GM18867 (cell line): ENCODE measurements around the gene ZCCHC17.

Source experiments
- ATAC-seq: cut with Tn5 transposase; IDR thresholded peaks from one replicate; pipeline ENCODE4 v1.9.1; 2021; ENCODE audit warnings: mild to moderate bottlenecking, moderate library complexity; ENCODE audit not compliant: unreplicated experiment

ZCCHC17 gene

GRCh38 chr1:31302709-31303441 is 6.0 kb downstream of the ZCCHC17 start:
- ATAC-seq: no peak

- no peak for ATAC-seq
Measured at GRCh38 chr1:31306278-31306677, 9.4 kb downstream of the ZCCHC17 start.

DNA sequence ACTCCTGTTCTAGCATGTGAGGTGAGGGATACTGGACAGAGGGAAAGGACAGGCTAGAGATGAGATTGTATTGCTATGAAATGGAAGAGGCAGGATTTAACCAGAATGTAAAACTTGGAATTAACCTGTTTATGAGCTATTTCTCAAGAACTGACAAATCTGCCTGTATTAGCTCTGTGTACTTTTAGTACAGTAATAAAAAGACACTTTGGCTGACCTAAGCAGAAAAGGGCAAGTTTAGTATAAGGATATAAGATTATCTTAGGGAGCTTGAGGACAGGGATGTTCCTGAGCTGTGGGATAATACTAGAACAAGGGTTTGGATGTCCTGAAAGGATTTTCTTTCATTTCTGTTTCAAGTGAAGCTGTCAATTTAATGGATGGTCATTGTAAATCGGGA is 11.2 kb downstream of the ZCCHC17 start:
- no peak for ATAC-seq

GRCh38 chr1:31310198-31310597 is 13.4 kb downstream of the ZCCHC17 start:
- no peak for ATAC-seq

GRCh38 chr1:31315902-31316301 is 19.1 kb downstream of the ZCCHC17 start:
- ATAC-seq: no peak

GRCh38 chr1:31318146-31318545 is 21.3 kb downstream of the ZCCHC17 start:
- no peak for ATAC-seq

GRCh38 chr1:31324093-31324492 is 27.3 kb downstream of the ZCCHC17 start:
- no peak for ATAC-seq

DNA sequence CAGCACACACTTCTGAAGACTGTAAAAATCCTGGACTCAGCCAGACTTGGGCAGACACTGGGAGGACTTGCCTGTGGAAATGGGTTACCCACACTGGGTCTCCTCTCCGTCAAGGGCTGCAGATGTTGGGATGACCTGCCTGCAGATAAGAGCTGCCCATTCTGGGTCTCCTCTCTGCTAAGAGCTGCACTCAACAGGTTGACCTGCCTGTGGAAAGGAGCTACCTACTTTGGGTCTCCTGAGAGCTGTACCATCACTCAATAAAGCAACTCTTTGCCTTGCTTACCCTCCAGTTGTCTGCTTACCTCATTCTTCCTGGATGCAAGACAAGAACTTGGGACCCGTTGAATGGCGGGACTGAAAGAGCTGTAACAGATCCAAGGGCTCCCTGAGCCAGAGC is 28.2 kb downstream of the ZCCHC17 start:
- ATAC-seq: no peak

DNA sequence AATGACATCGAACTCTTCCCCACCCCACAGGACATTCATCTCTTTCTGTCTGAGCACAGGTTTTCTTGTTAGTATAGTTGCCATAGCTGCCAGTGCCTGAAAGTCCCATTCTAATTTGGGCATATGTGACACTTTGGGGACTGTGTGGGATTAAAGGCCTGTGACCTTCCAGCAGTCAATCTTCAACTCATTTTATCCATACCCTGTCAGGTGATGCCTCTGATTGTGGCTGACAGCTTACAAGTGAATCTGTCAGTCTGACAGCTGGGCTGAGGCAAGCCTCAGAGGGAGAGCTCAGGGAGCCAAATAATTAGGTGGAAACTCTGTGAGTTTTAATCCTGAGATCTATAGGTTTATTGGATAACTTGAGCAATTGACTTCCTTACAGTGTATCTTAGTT is 29.6 kb downstream of the ZCCHC17 start:
- no peak for ATAC-seq

GRCh38 chr1:31327381-31327780 is 30.5 kb downstream of the ZCCHC17 start:
- ATAC-seq: no peak

- no peak for ATAC-seq
Measured at GRCh38 chr1:31335007-31335406, 38.2 kb downstream of the ZCCHC17 start.

DNA sequence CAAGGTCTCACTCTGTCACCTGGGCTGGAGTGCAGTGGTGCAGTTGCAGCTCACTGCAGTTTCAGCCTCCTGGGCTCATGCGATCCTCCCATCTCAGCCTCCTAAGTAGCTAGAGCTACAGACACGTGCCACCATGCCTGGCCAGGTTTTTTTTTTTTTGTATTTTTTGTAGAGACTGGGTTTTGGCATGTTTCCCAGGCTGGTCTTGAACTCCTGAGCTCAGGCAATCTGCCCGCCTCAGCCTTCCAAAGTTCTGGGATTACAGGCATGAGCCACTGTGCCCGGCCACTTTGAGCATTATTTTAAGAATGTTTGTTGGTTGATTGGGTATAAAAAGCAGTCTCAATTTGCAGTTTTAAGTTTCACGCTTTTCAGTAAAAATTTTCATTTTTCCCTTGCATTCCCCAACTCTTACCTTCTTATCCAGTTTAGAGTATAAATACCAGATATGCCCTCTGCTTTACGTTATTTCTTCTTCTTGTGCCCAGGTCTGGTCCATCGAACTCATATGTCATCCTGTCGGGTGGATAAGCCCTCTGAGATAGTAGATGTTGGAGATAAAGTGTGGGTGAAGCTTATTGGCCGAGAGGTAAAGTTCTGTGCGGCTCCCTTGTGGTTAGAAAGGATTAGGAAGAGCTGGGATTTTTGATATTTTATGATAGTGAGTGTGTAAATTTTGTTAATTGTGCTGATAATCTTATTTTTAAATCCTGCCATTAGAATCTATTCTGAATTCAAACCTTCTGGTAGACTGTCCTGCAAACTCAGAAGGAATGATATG is 40.0 kb downstream of the ZCCHC17 start:
- ATAC-seq: no peak

DNA sequence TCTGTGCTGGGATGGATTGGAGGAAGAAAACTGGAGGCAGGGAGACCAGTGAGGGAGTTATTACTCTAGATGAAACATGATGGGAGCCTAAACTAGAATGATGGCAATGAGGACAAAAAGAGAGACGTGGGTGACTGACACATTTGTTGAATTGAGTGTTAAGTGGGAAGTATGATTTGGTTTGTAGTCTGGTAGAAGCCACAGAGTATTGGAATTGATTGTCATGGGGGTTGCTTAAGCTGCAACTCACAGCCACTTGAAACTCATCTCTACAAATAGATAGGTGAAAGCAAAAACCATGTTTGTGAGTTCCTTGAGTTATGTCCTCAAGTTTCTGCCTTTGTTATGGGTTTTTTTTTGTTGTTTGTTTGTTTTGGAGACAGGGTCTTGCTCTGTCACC is 47.7 kb downstream of the ZCCHC17 start:
- ATAC-seq: no peak

- no peak for ATAC-seq
Measured at GRCh38 chr1:31345635-31346034, 48.8 kb downstream of the ZCCHC17 start.

GRCh38 chr1:31346785-31347184 is 50.0 kb downstream of the ZCCHC17 start:
- no peak for ATAC-seq

DNA sequence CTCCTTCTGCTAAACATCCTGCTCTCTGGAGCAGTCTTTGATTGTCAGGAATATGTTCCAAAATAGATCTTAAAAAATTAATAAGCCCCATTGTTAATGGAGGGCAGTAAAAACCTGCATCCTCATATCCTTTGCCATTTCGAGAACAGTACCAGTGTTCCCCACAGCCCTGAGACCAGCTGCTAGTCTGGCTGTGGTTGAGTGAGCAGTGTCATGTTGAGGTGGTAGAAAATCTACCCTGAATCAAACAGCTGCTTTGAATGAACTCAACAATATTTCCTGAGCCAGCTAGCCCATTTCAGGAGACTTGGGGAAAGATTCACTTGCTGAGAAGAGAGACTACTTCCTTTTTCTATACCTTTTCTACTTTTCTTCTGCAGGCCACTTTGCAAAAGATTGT is 51.6 kb downstream of the ZCCHC17 start:
- ATAC-seq: no peak

GRCh38 chr1:31354283-31354682 is 57.5 kb downstream of the ZCCHC17 start:
- ATAC-seq: no peak

DNA sequence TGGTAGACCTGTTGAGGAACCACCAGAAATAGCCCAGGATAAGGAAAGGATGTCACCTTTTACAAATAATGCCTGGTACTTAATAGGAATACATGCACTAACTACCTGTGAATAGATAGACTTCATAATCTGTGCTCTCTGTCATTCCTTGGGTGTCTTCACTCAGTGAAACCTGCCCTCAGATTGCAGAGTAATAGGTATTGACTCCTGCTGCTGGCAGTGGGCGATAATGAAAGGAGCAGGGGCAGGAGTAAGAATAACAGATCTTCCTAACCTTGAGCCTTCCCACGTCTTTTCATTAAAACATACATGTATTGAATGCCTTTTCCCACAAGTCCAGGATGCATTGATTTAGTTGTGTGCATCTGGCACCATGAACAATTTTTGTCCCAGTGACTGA is 59.6 kb downstream of the ZCCHC17 start:
- ATAC-seq: no peak

- no peak for ATAC-seq
Measured at GRCh38 chr1:31361607-31362006, 64.8 kb downstream of the ZCCHC17 start.

GRCh38 chr1:31362032-31362431 is 65.2 kb downstream of the ZCCHC17 start:
- ATAC-seq: no peak

DNA sequence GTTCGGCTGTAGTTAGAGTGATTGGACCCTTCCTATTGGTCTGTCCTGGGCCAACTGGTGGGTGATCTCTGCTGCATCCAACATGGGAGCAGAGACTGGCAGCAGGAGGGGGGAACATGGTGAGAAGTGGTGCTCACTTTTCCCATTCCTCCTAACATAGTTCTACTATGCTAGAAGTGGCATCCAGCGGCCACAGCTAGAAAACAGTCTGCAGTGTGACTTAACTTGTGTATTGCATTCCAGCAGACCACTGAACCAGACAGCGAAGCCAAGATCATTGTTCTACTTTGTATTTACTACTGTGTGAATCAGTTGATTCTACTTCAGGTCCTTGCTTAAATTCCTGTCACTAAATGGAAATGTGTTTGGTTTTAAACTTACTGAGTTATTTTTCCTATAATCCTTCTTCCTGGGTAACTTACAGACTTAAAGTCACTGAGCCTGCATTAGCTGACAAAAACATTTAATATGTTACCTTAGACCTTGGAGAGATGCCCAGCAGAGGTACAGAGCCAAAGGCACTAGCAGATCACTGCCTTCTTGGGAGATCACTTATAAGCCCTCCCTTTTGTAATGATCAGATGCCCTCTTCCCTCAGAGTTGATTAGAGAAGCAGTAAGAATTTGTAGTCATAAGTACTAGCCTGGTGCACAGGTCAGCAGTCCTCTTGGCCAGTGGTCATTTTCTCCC is 67.9 kb downstream of the ZCCHC17 start:
- no peak for ATAC-seq

- no peak for ATAC-seq
Measured at GRCh38 chr1:31366796-31367195, 70.0 kb downstream of the ZCCHC17 start.
